ENCODE data around the gene TRIM16.
"Not testable (repeated sequence)": the region's sequence is repeated elsewhere in the genome, so short reads cannot be mapped to it uniquely, and the experiment has no call there.

Gene TRIM16

DNA sequence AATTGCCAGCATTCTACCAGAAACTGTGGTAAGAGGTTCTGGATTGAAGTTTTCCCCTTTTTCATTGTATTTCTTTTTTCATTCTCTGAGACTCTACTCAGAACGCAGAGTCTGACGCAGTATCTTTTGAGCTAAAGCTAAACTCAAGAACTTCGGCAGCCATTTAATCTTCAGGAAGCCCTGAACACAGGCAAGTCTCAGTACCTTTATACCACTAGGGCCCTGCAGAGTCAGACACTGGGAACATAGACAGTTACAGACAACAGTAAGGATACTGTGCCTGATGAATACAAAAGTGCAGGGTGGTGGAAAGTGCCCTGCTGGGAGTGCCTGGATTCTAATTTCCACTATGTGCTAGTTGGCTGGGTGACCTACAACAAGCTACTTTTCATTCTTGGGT lies 976 bp downstream of the TRIM16 start:
- H3K9ac ChIP-seq; H3K4me1 ChIP-seq; H3K36me3 ChIP-seq; H4K20me1 ChIP-seq; H3K9me3 ChIP-seq (replicated peaks in 1 of 11); H3K27me3 ChIP-seq; H3K27ac ChIP-seq: not testable (repeated sequence)
- peak overlapping the region in 5 of 10 experiments; percentile 64 to 76 (median 67); a peak in 4 of 20 replicates for H3K4me3 ChIP-seq
- H3K4me2 ChIP-seq, result peak overlapping the region; percentile 76 to 93 (median 82); a peak in 20 of 22 replicates

DNA sequence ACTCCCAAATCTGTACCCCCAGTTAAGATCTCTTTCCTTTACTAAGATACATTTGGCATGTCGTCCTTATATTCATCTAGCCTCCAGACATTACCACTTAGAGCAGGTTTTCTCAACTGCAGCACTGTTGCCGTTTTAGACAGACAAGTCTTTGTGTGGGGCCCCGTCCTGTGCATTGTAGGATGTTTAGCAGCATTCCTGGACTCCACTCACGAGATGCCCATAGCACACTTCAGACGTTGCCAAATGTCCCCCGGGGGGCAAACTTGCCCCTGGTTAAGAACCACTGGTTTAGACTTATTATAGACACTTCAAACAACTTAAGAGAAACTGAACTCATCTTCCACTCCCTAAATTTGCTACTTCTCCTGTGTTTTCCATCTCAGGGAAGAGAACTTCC lies 8.1 kb downstream of the TRIM16 start:
- not testable (repeated sequence) for H3K4me3 ChIP-seq; H3K4me2 ChIP-seq; H3K9ac ChIP-seq; H4K20me1 ChIP-seq; H3K27me3 ChIP-seq; H3K9me3 ChIP-seq (replicated peaks in 1 of 11); H3K27ac ChIP-seq; H3K4me1 ChIP-seq
- peaks cover 0 to 14% (median 9%) of the 10 kb centered on the region in 11 experiments; a peak in 9 of 22 replicates for H3K36me3 ChIP-seq

DNA sequence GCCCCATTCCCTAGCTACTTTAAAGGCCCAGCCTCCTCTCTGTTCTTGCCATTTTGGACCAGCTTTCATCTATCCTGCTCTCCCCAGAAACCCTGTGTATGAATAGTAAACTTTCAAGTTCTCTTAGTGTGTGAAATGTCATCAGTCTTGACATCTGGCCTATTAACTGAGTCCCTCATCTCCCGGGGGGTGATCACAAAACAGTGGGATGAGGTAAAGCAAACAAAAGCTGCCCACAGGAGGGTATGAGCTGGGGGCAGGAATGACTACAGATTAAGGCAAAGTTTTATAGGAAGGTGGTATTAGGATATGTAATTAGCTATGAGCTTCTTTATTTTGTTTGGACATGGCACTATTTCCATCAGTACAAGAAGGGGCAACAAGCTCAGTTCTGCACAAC lies 9.5 kb downstream of the TRIM16 start:
- not testable (repeated sequence) for H3K27me3 ChIP-seq; H3K4me2 ChIP-seq; H3K9ac ChIP-seq; H3K27ac ChIP-seq; H3K9me3 ChIP-seq (replicated peaks in 1 of 11); H4K20me1 ChIP-seq; H3K4me1 ChIP-seq; H3K4me3 ChIP-seq
- peaks cover 0 to 14% (median 9%) of the 10 kb centered on the region in 11 experiments; a peak in 9 of 22 replicates for H3K36me3 ChIP-seq

DNA sequence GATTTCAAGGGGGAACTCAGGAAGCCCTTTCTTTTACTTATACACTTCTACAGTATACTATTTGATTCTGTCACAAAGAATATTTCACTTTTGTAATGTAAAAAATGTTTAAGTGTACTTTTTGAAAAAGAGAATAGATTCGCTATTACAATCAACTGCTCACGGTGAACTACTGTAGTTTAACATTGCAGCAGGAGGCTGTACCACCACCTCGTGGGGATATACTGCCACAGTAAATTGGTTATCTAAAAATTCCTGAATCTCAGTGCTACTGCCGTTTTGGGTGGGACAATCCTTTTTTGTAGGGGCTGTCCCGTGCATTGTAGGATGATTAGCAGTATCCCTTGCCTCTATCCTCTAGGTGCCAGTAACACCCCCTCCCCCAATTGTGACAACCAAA lies 14.6 kb downstream of the TRIM16 start:
- not testable (repeated sequence) for H3K36me3 ChIP-seq; H3K4me1 ChIP-seq; H3K4me3 ChIP-seq; H3K4me2 ChIP-seq; H3K27me3 ChIP-seq; H3K9me3 ChIP-seq (replicated peaks in 1 of 11); H3K9ac ChIP-seq; H3K27ac ChIP-seq; H4K20me1 ChIP-seq

DNA sequence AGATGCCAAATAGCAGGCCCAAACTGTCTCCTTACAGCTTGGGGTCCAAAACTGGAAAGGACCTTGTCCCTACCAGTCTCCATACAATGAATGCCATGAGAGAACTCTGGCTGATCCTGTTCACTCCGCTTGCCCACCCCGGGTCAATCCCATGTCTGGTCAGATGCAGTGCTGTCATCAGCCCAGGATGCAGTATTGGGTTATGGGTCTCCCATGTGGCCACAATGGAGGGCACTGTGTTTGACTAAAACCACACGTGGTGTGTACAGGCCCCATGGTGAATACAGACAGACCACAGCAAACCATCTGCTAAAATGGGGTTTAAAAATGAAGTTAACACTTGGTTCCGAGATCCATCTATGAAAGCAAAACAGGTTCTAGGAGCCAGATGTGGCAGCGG lies 20.4 kb downstream of the TRIM16 start:
- Histone ChIP-seq H3K9me3 (replicated peaks in 1 of 11) (no peaks in the 10 kb centered on the region), H3K4me1 (no peaks in the 10 kb centered on the region), H3K9ac (no peak overlapping the region), H4K20me1 (no peaks in the 10 kb centered on the region), H3K4me3 (no peak overlapping the region), H3K36me3 (peaks cover 0 to 37% (median 13%) of the 10 kb centered on the region in 11 experiments; a peak in 12 of 22 replicates), H3K27me3 (no peaks in the 10 kb centered on the region), H3K27ac (no peak overlapping the region), H3K4me2 (no peak overlapping the region)
- no peak for TF ChIP-seq Cebpa-rat (IDR thresholded peaks at IDR 0.05)

DNA sequence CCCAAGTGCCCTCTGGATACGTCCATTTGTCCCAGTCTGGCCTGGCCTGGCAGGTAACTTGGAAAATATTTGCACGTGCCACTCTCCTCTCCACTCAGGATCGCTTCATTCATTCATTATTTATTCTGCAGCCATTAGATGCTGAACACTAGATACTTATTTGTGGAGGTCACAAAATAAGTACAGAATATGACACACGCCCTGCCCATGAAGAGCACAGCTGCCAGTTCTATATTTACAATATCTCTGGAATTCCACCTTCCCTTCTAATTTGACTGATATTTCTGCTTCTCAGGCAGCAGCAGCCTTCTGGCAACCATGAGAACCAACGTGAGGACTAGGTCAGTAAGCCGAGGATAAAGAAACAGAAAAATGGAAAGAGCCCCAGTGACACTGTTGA lies 20.9 kb downstream of the TRIM16 start:
- Histone ChIP-seq H3K27ac (no peak overlapping the region), H4K20me1 (no peaks in the 10 kb centered on the region), H3K4me2 (no peak overlapping the region), H3K27me3 (no peaks in the 10 kb centered on the region), H3K36me3 (peaks cover 0 to 35% (median 14%) of the 10 kb centered on the region in 11 experiments; a peak in 12 of 22 replicates), H3K4me3 (no peak overlapping the region), H3K9me3 (replicated peaks in 1 of 11) (no peaks in the 10 kb centered on the region), H3K4me1 (no peaks in the 10 kb centered on the region), H3K9ac (no peak overlapping the region)
- TF ChIP-seq Cebpa-rat (IDR thresholded peaks at IDR 0.05), result no peak

DNA sequence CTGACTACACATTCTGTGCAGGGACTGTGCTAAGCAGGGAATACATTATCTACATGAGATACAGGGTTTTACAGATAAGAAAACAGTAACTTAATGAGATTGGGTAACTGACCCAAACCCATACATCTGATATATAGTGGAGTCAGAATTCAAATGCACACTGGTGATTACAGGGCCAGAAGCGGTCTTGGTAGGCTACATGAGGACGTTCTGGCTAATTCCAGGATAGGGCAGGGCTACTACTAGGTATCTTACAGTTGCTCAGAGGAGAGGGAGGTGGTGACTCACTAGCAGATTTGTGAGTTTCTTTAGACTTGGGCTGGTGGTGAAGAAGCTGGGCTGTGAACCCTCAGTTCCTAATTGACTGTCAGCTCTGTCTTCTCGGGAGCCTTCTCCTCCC lies 21.4 kb downstream of the TRIM16 start:
- peaks cover 0 to 36% (median 15%) of the 10 kb centered on the region in 11 experiments; a peak in 11 of 22 replicates for H3K36me3 ChIP-seq

DNA sequence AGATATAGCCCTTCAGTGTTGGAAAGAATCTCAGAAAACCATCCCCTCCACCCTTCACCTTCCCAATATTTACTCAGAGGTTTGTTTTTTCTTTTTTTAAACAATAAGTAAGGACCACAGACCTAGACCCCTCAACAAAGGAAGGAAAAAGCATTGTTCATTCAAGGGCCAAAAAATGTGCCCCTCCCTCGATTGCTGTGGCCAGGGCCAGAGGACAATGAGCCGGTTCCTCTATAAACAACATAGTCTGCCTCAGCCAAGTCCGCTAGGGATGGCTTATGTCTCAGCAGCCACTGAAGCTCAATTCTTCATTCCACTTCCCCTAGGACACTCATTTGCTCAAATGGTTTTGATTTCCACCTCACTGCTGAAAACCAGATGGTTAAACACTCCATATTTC lies 24.0 kb downstream of the TRIM16 start:
- no peak overlapping the region for H3K4me2 ChIP-seq
- H3K4me3 ChIP-seq, result no peak overlapping the region
- no peaks in the 10 kb centered on the region for H3K27me3 ChIP-seq
- H4K20me1 ChIP-seq, result no peaks in the 10 kb centered on the region
- H3K4me1 ChIP-seq, result peaks cover 0 to 4% (median 0%) of the 10 kb centered on the region in 10 experiments; a peak in 3 of 20 replicates
- no peak overlapping the region for H3K27ac ChIP-seq
- H3K9ac ChIP-seq, result no peak overlapping the region
- no peaks in the 10 kb centered on the region for H3K9me3 ChIP-seq (replicated peaks in 1 of 11)
- peaks cover 0 to 44% (median 15%) of the 10 kb centered on the region in 11 experiments; a peak in 11 of 22 replicates for H3K36me3 ChIP-seq
- no peak for TF ChIP-seq Cebpa-rat (IDR thresholded peaks at IDR 0.05)

More for the DNA sequence above, 21.4 kb downstream of the TRIM16 start:
- Histone ChIP-seq H4K20me1 (no peaks in the 10 kb centered on the region), H3K4me2 (no peak overlapping the region), H3K27me3 (no peaks in the 10 kb centered on the region), H3K9me3 (replicated peaks in 1 of 11) (no peaks in the 10 kb centered on the region), H3K27ac (no peak overlapping the region), H3K4me3 (no peak overlapping the region), H3K9ac (no peak overlapping the region), H3K4me1 (no peaks in the 10 kb centered on the region)
- no peak for TF ChIP-seq Cebpa-rat (IDR thresholded peaks at IDR 0.05)

DNA sequence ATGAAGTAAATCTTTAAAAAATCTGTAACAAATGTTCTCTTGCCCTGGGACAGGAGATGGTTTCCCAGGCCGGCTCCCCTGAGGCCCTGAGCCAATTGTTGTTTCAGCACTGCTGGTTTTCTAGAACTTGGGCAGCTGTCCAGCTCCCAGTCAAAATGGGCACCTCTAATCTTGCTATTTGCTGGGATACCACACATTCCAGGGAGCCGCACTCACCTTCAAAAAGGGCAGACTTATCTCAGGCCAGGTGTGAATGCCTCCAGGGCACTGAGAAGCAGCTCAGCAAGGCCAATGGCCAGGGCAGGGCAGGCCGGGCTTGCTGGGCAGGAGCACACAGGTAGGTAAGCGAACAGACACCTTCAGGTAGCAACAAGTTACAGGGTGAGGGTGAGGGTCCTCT lies 24.4 kb downstream of the TRIM16 start:
- no peak overlapping the region for H3K27ac ChIP-seq
- TF ChIP-seq Cebpa-rat (IDR thresholded peaks at IDR 0.05), result no peak
- no peak overlapping the region for H3K4me3 ChIP-seq
- no peaks in the 10 kb centered on the region for H3K9me3 ChIP-seq (replicated peaks in 1 of 11)
- H3K27me3 ChIP-seq, result no peaks in the 10 kb centered on the region
- no peak overlapping the region for H3K4me2 ChIP-seq
- peaks cover 0 to 6% (median 0%) of the 10 kb centered on the region in 10 experiments; a peak in 3 of 20 replicates for H3K4me1 ChIP-seq
- H4K20me1 ChIP-seq, result no peaks in the 10 kb centered on the region
- H3K36me3 ChIP-seq, result peaks cover 0 to 41% (median 15%) of the 10 kb centered on the region in 11 experiments; a peak in 11 of 22 replicates
- H3K9ac ChIP-seq, result no peak overlapping the region

DNA sequence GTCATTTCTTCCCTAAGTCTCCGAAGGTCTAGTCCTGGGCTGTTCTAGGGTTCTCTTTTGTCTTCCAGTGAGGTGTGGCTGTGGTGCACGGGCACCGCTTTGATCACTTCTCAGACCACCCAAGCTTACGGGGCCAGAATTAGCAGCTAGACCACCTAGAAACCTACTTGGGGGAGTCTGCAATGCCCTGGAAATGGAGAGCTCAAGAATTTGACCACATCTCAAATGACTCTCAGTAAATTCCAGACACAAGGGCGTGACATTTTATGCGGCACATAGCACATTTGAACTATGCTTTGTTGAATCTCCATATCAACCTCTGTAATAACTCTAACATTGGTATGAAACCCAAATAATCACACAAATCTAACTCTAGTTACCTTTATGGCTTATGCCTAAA lies 24.9 kb downstream of the TRIM16 start:
- TF ChIP-seq Cebpa-rat (IDR thresholded peaks at IDR 0.05), result no peak
- H3K36me3 ChIP-seq, result peaks cover 0 to 37% (median 11%) of the 10 kb centered on the region in 11 experiments; a peak in 10 of 22 replicates
- no peaks in the 10 kb centered on the region for H3K27me3 ChIP-seq
- H3K4me1 ChIP-seq, result peaks cover 0 to 6% (median 0%) of the 10 kb centered on the region in 10 experiments; a peak in 3 of 20 replicates
- H3K9ac ChIP-seq, result no peak overlapping the region
- H3K4me3 ChIP-seq, result no peak overlapping the region
- H3K9me3 ChIP-seq (replicated peaks in 1 of 11), result no peaks in the 10 kb centered on the region
- no peak overlapping the region for H3K4me2 ChIP-seq
- H3K27ac ChIP-seq, result no peak overlapping the region
- no peaks in the 10 kb centered on the region for H4K20me1 ChIP-seq
